Memory B cell (primary cell): Measurements from ENCODE around the gene RFTN2.
A peak's percentile ranks its signal among the peaks of the same experiment; 100 is the strongest.
"Not testable (repeated sequence)": the region's sequence is repeated elsewhere in the genome, so short reads cannot be mapped to it uniquely, and the experiment has no call there.

Source experiments
- ATAC-seq: fragments of 150-1000 bp; cut with Tn5 transposase; 2 replicates; pipeline ENCODE4 v1.10.0; 2021; ENCODE audit warnings: low read depth, mild to moderate bottlenecking, moderate library complexity
- DNase-seq, 2 donors: peaks; one replicate each; pipeline ENCODE4 v3.0.0; 2022; ENCODE audit warnings: low spot score in 2 of 2
- H3K27ac Mint-ChIP-seq: one replicate; pipeline ENCODE4 v1.8.0; 2022; ENCODE audit warnings: mild to moderate bottlenecking, moderate library complexity, mixed read lengths
- H3K27me3 Mint-ChIP-seq: one replicate; pipeline ENCODE4 v1.8.0; 2022; ENCODE audit warnings: mixed read lengths
- H3K36me3 Mint-ChIP-seq: one replicate; pipeline ENCODE4 v1.8.0; 2022; ENCODE audit warnings: mild to moderate bottlenecking, mixed read lengths
- H3K4me1 Mint-ChIP-seq: one replicate; pipeline ENCODE4 v1.8.0; 2022; ENCODE audit warnings: mixed read lengths
- H3K4me3 Mint-ChIP-seq: one replicate; pipeline ENCODE4 v1.8.0; 2022; ENCODE audit warnings: mild to moderate bottlenecking, moderate library complexity, mixed read lengths
- H3K9me3 Mint-ChIP-seq: one replicate; pipeline ENCODE4 v1.8.0; 2022; ENCODE audit warnings: mixed read lengths

Gene RFTN2, protein sequence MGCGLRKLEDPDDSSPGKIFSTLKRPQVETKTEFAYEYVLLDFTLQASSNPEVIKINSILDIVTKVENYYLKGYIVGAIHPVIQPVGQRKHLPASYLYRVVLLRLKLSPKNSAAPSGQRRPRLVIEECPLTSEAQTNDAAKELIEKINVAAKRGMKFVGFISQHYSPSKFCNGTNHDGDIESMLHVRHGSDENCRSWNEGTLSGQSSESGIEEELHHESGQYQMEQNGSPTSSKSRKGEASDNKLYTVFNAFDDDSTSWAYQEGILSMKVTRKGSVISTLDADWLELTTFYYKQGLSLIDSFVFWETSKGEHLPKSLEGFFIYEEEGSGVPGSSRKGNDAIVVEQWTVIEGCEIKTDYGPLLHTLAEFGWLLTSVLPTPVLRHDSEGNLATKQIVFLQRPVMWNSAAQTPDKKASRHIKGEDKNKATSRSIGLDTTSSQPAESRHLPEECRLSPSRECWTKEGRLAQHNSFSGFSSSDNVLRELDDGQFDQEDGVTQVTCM

DNA sequence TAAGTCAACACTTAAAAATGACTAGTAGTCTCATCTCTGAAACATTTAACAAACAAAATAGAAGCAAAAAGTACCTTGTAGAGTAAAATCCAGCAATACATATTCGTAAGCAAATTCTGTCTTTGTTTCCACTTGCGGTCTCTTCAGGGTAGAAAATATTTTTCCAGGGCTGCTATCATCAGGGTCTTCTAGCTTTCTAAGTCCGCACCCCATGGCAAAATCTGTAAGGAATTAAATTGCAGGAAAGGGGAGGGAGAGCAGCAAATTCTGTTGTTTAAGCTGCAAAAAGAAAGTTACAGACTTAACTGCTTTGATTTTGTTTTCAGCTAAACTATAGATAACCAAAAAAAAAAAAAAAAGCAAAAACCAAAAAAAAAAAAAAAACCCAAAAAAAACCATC is at the start of gene RFTN2:
Gene RFTN2 (minus strand): TSS at position 342 of the 400 bp plus-strand sequence. CDS start 129 bp downstream, at position 213.
- Mint-ChIP-seq H3K27me3 (peaks cover 15% of the 10 kb centered on the region), H3K4me1 (no peaks in the 10 kb centered on the region), H3K9me3 (no peaks in the 10 kb centered on the region), H3K27ac (no peak within 1 kb of the TSS), H3K4me3 (no peak within 1 kb of the TSS), H3K36me3 (no peaks in the 10 kb centered on the region)
- ATAC-seq: no peak
- DNase-seq: no peak

DNA sequence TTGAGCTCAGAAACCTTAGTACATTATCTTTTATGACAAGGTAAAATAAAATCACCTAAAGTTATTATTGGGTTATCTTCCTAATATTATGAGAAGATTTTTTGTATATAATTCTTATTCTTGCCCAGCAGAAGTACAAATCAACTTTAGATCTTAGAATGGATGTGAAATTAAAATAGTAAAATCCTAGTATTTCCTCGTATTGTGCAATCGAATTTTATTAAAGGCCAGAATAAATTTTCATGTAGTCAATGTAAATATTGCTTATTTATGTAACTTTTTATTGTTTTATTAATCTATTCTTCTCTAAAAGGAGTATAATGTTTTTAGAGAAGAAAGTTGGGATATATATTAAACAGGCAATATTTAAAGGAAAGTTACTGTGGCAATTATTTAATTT is 42.5 kb upstream of the RFTN2 start:
- Mint-ChIP-seq H3K4me1 (peaks cover 5% of the 10 kb centered on the region), H3K9me3 (no peaks in the 10 kb centered on the region), H3K36me3 (peaks cover 4% of the 10 kb centered on the region), H3K27ac (no peak overlapping the region), H3K4me3 (no peak overlapping the region), H3K27me3 (no peaks in the 10 kb centered on the region)
- DNase-seq (no peak), ATAC-seq (no peak)

DNA sequence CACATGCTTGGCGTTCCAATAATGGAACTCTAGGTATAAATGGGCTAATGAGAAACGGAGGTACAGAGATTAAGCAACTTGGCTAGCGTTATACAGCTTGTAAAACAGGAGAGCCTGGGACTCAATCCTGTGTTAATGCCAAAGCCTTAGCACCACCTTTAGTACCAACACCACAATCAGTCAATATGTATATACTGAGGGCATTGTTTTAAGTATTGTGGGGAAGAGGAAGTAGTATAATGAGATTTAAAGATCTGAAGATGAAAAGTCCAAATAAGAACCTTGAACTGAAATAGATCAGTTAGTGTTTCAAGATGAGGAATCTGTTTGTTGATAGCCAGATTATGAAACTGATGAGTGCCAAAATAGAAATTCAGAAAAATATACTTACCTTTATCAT is 37.9 kb upstream of the RFTN2 start:
- ATAC-seq: no peak
- DNase-seq: no peak
- H3K36me3 Mint-ChIP-seq: peaks cover 17% of the 10 kb centered on the region
- H3K4me1 Mint-ChIP-seq: peaks cover 26% of the 10 kb centered on the region
- H3K4me3 Mint-ChIP-seq: no peak overlapping the region
- no peaks in the 10 kb centered on the region for H3K27me3 Mint-ChIP-seq
- H3K9me3 Mint-ChIP-seq: no peaks in the 10 kb centered on the region
- H3K27ac Mint-ChIP-seq: no peak overlapping the region

DNA sequence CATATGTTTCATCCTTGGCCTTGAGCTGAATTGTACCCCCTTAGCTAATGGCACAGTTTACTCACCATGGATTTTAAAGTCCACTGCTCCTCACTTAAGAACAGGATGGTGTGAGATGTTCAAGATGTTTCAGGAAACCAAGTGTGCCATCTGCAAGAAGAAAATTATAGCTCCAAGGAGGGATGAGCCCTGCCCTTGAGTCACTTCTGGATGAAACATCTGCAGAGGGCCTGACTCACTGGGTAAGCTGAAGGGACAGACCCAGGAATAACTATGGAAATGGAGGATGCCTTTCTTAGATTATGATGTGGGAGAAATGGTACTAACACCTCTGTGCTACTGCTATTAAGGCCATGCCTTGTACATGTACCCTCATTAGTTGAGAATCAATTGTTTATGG is 36.2 kb upstream of the RFTN2 start:
- no peaks in the 10 kb centered on the region for H3K9me3 Mint-ChIP-seq
- peaks cover 17% of the 10 kb centered on the region for H3K36me3 Mint-ChIP-seq
- no peaks in the 10 kb centered on the region for H3K27me3 Mint-ChIP-seq
- no peak overlapping the region for H3K4me3 Mint-ChIP-seq
- no peak for DNase-seq
- H3K4me1 Mint-ChIP-seq: peaks cover 36% of the 10 kb centered on the region
- ATAC-seq: no peak
- H3K27ac Mint-ChIP-seq: no peak overlapping the region

DNA sequence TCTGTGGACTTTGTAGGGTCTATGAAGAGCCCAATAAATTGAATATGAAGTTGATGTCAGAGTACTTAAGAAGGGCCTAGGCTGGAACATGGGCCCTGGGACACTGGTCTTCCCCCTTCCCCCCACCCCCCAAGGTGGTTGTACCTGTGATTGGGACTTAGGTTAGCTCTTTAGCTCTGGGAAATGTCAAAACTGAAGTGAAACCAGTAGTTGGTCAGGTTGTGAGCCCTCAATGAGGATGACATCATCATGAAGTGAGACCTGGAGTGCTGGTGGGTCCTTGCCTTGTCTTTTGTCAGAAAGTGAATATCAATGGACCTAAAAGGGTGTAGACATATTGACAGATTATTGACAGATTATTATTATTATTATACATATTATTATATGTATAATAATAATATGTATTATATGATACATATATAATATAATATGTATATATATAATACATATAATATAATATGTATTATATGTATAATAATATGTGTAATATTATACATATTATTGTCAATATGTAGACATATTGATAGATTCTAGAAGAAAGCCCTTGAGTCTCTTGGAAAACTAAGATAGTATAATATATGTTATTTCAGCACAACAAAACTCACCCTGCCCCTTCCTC is 35.1 kb upstream of the RFTN2 start:
- no peak for DNase-seq

DNA sequence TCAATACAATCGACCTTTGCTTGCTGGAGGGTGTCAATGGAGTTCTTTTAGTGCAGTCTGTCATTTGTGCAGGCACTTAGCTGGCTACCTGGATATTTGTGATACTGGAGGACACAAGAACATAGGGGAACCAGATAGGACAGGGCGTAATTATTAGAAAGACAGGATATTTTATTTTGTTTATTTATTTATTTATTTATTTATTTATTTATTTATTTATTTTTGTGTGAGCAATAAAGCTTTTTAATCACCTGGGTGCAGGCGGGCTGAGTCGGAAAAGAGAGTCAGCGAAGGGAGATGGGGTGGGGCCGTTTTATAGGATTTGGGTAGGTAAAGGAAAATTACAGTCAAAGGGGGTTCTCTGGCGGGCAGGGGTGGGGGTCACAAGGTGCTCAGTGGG is 33.8 kb upstream of the RFTN2 start:
- not testable (repeated sequence) for ATAC-seq, H3K27ac Mint-ChIP-seq, H3K9me3 Mint-ChIP-seq, H3K27me3 Mint-ChIP-seq, DNase-seq
- Mint-ChIP-seq H3K4me1 (peaks cover 44% of the 10 kb centered on the region), H3K4me3 (peak overlapping the region; percentile 27), H3K36me3 (peaks cover 14% of the 10 kb centered on the region)

More for the DNA sequence above, 35.1 kb upstream of the RFTN2 start:
- no peak overlapping the region for H3K27ac Mint-ChIP-seq
- H3K36me3 Mint-ChIP-seq: peaks cover 15% of the 10 kb centered on the region
- no peaks in the 10 kb centered on the region for H3K9me3 Mint-ChIP-seq
- no peaks in the 10 kb centered on the region for H3K27me3 Mint-ChIP-seq
- ATAC-seq: peak; percentile 64
- H3K4me1 Mint-ChIP-seq: peaks cover 42% of the 10 kb centered on the region
- no peak overlapping the region for H3K4me3 Mint-ChIP-seq

DNA sequence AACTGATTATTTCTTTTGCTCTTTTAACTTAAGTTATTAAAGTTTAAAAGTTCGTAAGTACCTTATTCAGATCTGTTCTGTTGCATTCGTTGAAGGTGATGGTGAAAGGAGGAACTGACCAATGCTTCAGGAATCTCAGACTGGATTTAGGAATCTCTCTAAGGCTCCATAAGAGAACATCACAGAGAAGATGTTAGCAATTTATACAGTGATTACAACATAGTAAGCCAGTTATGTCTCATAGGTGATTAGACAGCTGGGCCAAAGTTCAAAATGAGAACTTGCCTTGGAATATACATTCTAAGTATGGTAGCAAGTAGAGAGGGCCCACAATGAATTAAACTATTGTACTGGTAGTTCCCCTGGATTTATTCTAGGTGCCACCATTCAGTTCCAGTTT is 32.9 kb upstream of the RFTN2 start:
- no peak for DNase-seq
- Mint-ChIP-seq H3K4me3 (no peak overlapping the region), H3K9me3 (no peaks in the 10 kb centered on the region), H3K36me3 (peaks cover 13% of the 10 kb centered on the region), H3K27ac (no peak overlapping the region), H3K4me1 (peaks cover 44% of the 10 kb centered on the region), H3K27me3 (no peaks in the 10 kb centered on the region)
- ATAC-seq: no peak

DNA sequence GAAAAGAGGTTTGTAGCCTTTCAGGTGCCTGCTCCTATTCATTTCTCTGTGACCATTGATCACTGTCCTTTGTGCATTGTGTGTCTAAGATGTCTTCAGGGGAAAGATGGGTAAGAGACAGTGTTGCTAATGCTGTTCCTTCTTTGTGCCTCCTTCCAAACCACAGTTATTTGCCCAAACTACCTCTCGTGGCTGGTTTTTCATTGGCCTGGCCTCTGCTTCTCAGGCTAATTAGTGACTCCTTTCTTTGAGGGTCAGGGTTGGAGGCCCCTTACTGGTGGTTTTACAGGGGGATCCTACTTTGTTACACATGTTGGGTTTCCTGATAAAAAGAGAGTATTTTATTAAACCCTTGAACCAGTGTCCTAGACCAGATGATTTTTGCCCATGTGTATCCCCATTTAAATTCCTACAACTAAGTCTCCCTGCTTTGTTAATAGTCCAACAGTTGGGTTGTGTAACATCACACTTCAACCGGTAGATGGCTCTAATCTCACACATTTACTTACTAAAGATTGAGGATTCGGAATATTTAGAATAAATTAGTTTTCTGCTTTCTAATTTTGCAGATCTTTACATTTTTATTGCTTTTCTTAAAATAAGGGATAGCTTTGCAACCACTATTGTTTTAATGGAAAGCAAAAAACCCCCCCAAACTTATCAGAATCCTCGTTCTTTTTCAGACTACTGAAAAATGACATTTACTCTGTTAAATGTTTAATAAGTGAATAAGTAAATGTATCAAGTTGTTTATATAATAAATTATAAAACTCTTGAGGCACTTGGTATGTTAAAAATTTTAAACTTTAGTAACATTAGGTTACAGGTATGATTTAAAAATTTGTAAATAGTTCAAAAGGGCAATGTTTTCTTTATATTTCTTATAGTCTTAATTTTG is 32.2 kb upstream of the RFTN2 start:
- Mint-ChIP-seq H3K4me1 (peaks cover 41% of the 10 kb centered on the region), H3K27ac (no peak overlapping the region)

DNA sequence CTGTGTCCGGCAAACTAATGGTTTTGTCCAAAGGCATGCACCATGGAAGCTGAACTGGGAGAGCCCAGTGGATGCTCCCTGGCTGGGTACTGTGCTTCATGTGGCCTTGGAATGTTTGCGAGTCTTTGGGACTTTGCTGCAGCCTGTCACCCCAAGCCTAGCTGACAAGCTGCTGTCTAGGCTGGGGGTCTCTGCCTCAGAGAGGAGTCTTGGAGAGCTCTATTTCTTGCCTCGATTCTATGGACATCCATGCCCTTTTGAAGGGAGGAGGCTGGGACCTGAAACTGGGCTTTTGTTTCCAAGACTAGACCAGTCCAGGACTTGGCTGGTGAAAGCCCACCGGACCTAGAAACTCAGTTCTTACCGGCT is 31.4 kb upstream of the RFTN2 start:
- H3K9me3 Mint-ChIP-seq: no peaks in the 10 kb centered on the region
- DNase-seq: no peak
- peaks cover 38% of the 10 kb centered on the region for H3K4me1 Mint-ChIP-seq
- no peak for ATAC-seq
- H3K27ac Mint-ChIP-seq: no peak overlapping the region
- H3K4me3 Mint-ChIP-seq: peak overlapping the region; percentile 90
- H3K27me3 Mint-ChIP-seq: peaks cover 3% of the 10 kb centered on the region
- peaks cover 12% of the 10 kb centered on the region for H3K36me3 Mint-ChIP-seq

More for the DNA sequence above, 32.2 kb upstream of the RFTN2 start:
- DNase-seq: no peak
- H3K36me3 Mint-ChIP-seq: peaks cover 13% of the 10 kb centered on the region
- peaks cover 1% of the 10 kb centered on the region for H3K27me3 Mint-ChIP-seq
- peak overlapping the region; percentile 90 for H3K4me3 Mint-ChIP-seq
- ATAC-seq: no peak
- H3K9me3 Mint-ChIP-seq: no peaks in the 10 kb centered on the region

DNA sequence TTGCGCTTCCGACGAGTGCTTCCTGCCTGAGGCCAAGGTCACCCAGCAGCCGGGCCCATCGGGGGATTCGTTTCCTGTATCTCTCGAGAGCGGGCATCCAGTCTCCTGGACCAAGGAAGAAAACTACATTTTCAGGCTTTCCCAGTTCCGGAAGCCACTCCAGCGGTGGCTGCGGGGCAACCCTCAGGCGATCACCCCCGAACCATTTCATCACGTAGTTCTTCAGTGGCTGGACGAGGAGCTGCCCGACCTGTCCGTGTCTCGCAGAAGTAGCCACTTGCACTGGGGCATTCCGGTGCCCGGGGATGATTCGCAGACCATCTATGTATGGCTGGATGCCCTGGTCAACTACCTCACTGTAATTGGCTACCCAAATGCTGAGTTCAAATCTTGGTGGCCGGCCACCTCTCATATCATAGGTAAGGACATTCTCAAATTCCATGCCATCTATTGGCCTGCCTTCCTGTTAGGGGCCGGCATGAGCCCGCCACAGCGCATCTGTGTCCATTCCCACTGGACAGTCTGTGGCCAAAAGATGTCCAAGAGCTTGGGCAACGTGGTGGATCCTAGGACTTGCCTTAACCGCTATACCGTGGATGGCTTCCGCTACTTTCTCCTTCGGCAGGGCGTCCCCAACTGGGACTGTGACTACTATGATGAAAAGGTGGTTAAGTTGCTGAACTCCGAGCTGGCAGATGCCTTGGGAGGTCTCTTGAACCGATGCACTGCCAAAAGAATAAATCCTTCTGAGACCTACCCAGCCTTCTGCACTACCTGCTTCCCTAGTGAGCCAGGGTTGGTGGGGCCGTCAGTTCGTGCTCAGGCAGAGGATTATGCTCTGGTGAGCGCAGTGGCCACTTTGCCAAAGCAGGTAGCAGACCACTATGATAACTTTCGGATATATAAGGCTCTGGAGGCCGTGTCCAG is 30.8 kb upstream of the RFTN2 start:
- DNase-seq (no peak), ATAC-seq (no peak)
- peak overlapping the region; percentile 90 for H3K27ac Mint-ChIP-seq

DNA sequence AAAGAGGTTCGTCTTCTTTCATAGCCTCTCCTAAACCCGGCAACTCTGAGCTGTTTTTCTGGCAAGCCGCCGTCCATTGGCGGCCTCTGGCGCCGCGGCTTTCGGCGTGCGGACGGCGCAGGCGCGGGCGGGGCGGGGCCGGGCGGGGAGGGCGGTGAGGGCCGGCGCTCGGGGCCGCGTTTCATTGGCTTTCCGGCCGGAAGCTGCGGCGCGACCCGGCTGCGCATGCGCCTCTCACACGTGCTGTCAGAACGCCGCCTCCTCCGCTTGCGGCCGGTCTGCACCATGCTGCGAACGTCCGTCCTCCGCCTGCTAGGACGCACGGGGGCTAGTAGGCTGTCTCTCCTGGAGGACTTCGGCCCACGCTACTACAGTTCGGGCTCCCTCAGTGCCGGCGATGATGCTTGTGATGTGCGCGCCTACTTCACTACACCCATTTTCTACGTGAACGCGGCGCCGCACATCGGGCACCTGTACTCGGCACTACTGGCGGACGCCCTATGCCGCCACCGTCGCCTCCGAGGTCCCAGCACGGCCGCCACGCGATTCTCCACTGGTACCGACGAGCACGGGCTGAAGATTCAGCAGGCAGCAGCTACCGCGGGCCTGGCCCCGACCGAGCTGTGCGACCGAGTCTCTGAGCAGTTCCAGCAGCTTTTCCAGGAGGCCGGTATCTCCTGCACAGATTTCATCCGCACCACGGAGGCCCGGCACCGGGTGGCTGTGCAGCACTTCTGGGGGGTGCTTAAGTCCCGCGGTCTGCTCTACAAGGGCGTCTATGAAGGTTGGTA is 29.9 kb upstream of the RFTN2 start, which contains the start of gene MARS2:
Gene MARS2 (plus strand): TSS at position 249 of the 791 bp plus-strand sequence. CDS start 37 bp downstream, at position 286.
- Mint-ChIP-seq H3K27ac (peak within 1 kb of the TSS; percentile 90), H3K27me3 (peaks cover 9% of the 10 kb centered on the region), H3K9me3 (no peaks in the 10 kb centered on the region), H3K4me1 (peaks cover 34% of the 10 kb centered on the region), H3K36me3 (peaks cover 12% of the 10 kb centered on the region), H3K4me3 (peak within 1 kb of the TSS; percentile 90)
- DNase-seq: peak; percentile 80 to 91
- ATAC-seq: peak; percentile 85

More for the DNA sequence above, 30.8 kb upstream of the RFTN2 start:
- H3K9me3 Mint-ChIP-seq: no peaks in the 10 kb centered on the region
- H3K27me3 Mint-ChIP-seq: peaks cover 5% of the 10 kb centered on the region
- peak overlapping the region; percentile 90 for H3K4me3 Mint-ChIP-seq
- H3K36me3 Mint-ChIP-seq: peaks cover 12% of the 10 kb centered on the region
- peaks cover 34% of the 10 kb centered on the region for H3K4me1 Mint-ChIP-seq

DNA sequence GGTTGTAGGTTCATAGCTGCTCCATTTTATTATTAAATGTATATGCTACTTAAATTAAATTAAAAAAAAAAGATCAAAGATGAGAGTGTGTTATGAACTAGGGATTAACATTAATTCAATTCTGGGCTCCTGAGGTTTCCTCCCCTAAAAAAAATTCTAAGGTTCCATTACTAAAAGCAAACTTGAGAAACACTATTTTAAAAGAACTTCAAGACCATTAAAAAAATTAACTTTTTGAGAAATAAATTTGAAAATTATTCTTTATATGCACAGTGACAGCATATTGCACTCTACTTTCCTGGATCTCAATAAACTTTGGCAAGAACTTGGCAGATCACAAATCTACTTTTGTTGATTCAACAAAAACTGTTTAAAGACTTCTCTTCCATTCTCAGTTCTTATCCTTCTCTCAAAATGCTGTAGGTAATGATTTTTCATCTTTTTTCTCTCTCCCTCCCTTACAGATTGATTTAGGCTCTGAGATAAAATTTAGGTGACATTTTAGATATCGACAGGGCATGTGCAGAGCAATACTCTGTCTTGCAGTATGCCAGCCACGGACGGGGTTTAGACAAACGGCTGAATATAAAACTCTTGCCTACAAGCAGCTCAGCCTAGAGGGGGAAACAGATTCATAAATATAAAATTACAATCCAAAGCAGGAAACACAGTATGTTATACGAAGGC is 29.2 kb upstream of the RFTN2 start:
- H3K27me3 Mint-ChIP-seq: peaks cover 9% of the 10 kb centered on the region
- ATAC-seq (peak; percentile 49), DNase-seq (no peak)
- H3K36me3 Mint-ChIP-seq: peaks cover 8% of the 10 kb centered on the region
- H3K9me3 Mint-ChIP-seq: no peaks in the 10 kb centered on the region
- peak overlapping the region; percentile 90 for H3K4me3 Mint-ChIP-seq
- peak overlapping the region; percentile 90 for H3K27ac Mint-ChIP-seq
- H3K4me1 Mint-ChIP-seq: peaks cover 30% of the 10 kb centered on the region
